ENCODE measurements around the gene MED19.

- TF ChIP-seq, protein P1, sequence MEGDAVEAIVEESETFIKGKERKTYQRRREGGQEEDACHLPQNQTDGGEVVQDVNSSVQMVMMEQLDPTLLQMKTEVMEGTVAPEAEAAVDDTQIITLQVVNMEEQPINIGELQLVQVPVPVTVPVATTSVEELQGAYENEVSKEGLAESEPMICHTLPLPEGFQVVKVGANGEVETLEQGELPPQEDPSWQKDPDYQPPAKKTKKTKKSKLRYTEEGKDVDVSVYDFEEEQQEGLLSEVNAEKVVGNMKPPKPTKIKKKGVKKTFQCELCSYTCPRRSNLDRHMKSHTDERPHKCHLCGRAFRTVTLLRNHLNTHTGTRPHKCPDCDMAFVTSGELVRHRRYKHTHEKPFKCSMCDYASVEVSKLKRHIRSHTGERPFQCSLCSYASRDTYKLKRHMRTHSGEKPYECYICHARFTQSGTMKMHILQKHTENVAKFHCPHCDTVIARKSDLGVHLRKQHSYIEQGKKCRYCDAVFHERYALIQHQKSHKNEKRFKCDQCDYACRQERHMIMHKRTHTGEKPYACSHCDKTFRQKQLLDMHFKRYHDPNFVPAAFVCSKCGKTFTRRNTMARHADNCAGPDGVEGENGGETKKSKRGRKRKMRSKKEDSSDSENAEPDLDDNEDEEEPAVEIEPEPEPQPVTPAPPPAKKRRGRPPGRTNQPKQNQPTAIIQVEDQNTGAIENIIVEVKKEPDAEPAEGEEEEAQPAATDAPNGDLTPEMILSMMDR (IDR thresholded peaks at IDR 0.05; ENCODE audit: insufficient read depth, low read length): no peak
- TF ChIP-seq GABPA (IDR thresholded peaks at IDR 0.05; ENCODE audit: low read depth): peak; percentile 97
These were observed 29.4 kb upstream of the MED19 start, which contains the start of gene SELENOH for GRCh38 chr11:57741132-57742086.

All from HL-60 (cell line).